ENCODE data around the gene VPS9D1. TPM values are rescaled to one million over a fixed set of nuclear protein-coding genes. Genes with fewer than 3 reads are reported as not detected.

Gene VPS9D1
- total RNA-seq, 1 experiment from 2014 or later, result 26.7 TPM

GRCh38 chr16:89748076-89748475 is 27.4 kb upstream of the VPS9D1 start:
- H3K27ac Mint-ChIP-seq (ENCODE audit: unreplicated experiment), result no peak overlapping the region
- peaks cover 62% of the 10 kb centered on the region for H3K36me3 Mint-ChIP-seq (ENCODE audit: insufficient read depth, unreplicated experiment)
- H3K27me3 Mint-ChIP-seq (ENCODE audit: unreplicated experiment), result no peaks in the 10 kb centered on the region
- TF ChIP-seq, protein P1, sequence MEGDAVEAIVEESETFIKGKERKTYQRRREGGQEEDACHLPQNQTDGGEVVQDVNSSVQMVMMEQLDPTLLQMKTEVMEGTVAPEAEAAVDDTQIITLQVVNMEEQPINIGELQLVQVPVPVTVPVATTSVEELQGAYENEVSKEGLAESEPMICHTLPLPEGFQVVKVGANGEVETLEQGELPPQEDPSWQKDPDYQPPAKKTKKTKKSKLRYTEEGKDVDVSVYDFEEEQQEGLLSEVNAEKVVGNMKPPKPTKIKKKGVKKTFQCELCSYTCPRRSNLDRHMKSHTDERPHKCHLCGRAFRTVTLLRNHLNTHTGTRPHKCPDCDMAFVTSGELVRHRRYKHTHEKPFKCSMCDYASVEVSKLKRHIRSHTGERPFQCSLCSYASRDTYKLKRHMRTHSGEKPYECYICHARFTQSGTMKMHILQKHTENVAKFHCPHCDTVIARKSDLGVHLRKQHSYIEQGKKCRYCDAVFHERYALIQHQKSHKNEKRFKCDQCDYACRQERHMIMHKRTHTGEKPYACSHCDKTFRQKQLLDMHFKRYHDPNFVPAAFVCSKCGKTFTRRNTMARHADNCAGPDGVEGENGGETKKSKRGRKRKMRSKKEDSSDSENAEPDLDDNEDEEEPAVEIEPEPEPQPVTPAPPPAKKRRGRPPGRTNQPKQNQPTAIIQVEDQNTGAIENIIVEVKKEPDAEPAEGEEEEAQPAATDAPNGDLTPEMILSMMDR (IDR thresholded peaks at IDR 0.05; ENCODE audit: unreplicated experiment), result no peak
- H3K4me1 Mint-ChIP-seq (ENCODE audit: low read depth, unreplicated experiment), result peaks cover 3% of the 10 kb centered on the region
- H3K9me3 Mint-ChIP-seq (ENCODE audit: low read depth, unreplicated experiment), result no peaks in the 10 kb centered on the region
- intact Hi-C loops (cut with micrococcal nuclease; ENCODE audit: unreplicated experiment), result no loop called here
- no peak overlapping the region for H3K4me3 Mint-ChIP-seq (ENCODE audit: low read depth, unreplicated experiment)
- CTCF ChIA-PET, result no interaction called here
- BruUV-seq (replicated peaks), result no TSS peak
- DNase-seq, result no peak

GRCh38 chr16:89746043-89746442 is 25.3 kb upstream of the VPS9D1 start:
- Mint-ChIP-seq H3K27ac (ENCODE audit: unreplicated experiment) (no peak overlapping the region), H3K27me3 (ENCODE audit: unreplicated experiment) (no peaks in the 10 kb centered on the region), H3K4me1 (ENCODE audit: low read depth, unreplicated experiment) (no peaks in the 10 kb centered on the region), H3K4me3 (ENCODE audit: low read depth, unreplicated experiment) (no peak overlapping the region), H3K9me3 (ENCODE audit: low read depth, unreplicated experiment) (no peaks in the 10 kb centered on the region), H3K36me3 (ENCODE audit: insufficient read depth, unreplicated experiment) (peaks cover 74% of the 10 kb centered on the region)
- no peak for DNase-seq
- CTCF ChIA-PET, result no interaction called here
- BruUV-seq (replicated peaks), result no TSS peak
- intact Hi-C loops (cut with micrococcal nuclease; ENCODE audit: unreplicated experiment), result no loop called here
- TF ChIP-seq, protein P1 (IDR thresholded peaks at IDR 0.05; ENCODE audit: unreplicated experiment), result no peak

- no TSS peak for BruUV-seq (replicated peaks)
- Mint-ChIP-seq H3K27ac (ENCODE audit: unreplicated experiment) (no peak overlapping the region), H3K9me3 (ENCODE audit: low read depth, unreplicated experiment) (no peaks in the 10 kb centered on the region), H3K36me3 (ENCODE audit: insufficient read depth, unreplicated experiment) (peaks cover 84% of the 10 kb centered on the region), H3K4me1 (ENCODE audit: low read depth, unreplicated experiment) (no peaks in the 10 kb centered on the region), H3K27me3 (ENCODE audit: unreplicated experiment) (no peaks in the 10 kb centered on the region), H3K4me3 (ENCODE audit: low read depth, unreplicated experiment) (no peak overlapping the region)
- CTCF ChIA-PET, result no interaction called here
- intact Hi-C loops (cut with micrococcal nuclease; ENCODE audit: unreplicated experiment), result no loop called here
- DNase-seq, result no peak
- TF ChIP-seq, protein P1 (IDR thresholded peaks at IDR 0.05; ENCODE audit: unreplicated experiment), result no peak
These were observed 24.1 kb upstream of the VPS9D1 start for GRCh38 chr16:89744813-89745212.

- TF ChIP-seq, protein P1 (IDR thresholded peaks at IDR 0.05; ENCODE audit: unreplicated experiment), result no peak
- no TSS peak for BruUV-seq (replicated peaks)
- peaks cover 87% of the 10 kb centered on the region for H3K36me3 Mint-ChIP-seq (ENCODE audit: insufficient read depth, unreplicated experiment)
- intact Hi-C loops (cut with micrococcal nuclease; ENCODE audit: unreplicated experiment), result no loop called here
- H3K4me3 Mint-ChIP-seq (ENCODE audit: low read depth, unreplicated experiment), result no peak overlapping the region
- H3K27ac Mint-ChIP-seq (ENCODE audit: unreplicated experiment), result no peak overlapping the region
- no peaks in the 10 kb centered on the region for H3K4me1 Mint-ChIP-seq (ENCODE audit: low read depth, unreplicated experiment)
- no peaks in the 10 kb centered on the region for H3K9me3 Mint-ChIP-seq (ENCODE audit: low read depth, unreplicated experiment)
- no peak for DNase-seq
- H3K27me3 Mint-ChIP-seq (ENCODE audit: unreplicated experiment), result no peaks in the 10 kb centered on the region
- CTCF ChIA-PET, result interaction anchor here (0.6 kb wide), 3 partner anchors 10 to 304 kb away, joined by 3 to 5 read pairs (median 3); no protein-coding TSS in a partner anchor
These were observed 22.2 kb upstream of the VPS9D1 start for GRCh38 chr16:89742948-89743347.

Measured in Calu3 (cell line).